Measurements from ENCODE around the gene ZP2.

GRCh38 chr16:21242756-21243155, 31.4 kb upstream of the ZP2 start:
- TF ChIP-seq POLR2A (IDR thresholded peaks at IDR 0.05) = no peak
- no peak for TF ChIP-seq CTCF (IDR thresholded peaks at IDR 0.05)
- no peak for TF ChIP-seq EP300 (IDR thresholded peaks at IDR 0.05)
- no peak for TF ChIP-seq POLR2AphosphoS5 (IDR thresholded peaks at IDR 0.05)
